HG03520 (cell line): ENCODE results near the gene KRT72.

Experiments
- ATAC-seq: cut with Tn5 transposase; IDR thresholded peaks from one replicate; pipeline ENCODE4 v1.9.1; 2021; ENCODE audit warnings: mild to moderate bottlenecking, moderate library complexity; ENCODE audit not compliant: unreplicated experiment

Gene KRT72

DNA sequence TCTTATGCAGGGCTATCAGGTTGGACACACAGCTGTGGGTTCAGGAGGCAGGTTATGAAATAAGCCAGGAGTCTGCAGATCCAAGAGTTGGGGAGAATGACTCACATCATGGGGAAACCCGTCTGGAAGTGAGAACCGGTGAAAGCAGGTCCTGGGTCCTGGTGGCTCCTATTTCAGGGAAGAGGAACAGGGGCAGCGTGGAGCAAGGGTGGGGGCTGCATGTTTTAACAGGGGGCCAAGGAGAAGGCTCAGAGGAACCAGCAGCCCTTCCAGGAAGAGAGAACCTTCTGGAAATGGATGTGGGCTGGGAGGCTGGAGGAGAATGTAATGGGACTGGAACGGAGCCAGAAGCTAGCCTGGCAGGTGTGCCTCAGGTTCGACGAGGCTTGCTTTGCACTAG lies 19.8 kb downstream of the KRT72 start:
- ATAC-seq: no peak

- ATAC-seq: no peak
Measured at GRCh38 chr12:52581066-52581465, 20.2 kb downstream of the KRT72 start.

- no peak for ATAC-seq
Measured at GRCh38 chr12:52580496-52580895, 20.8 kb downstream of the KRT72 start.

DNA sequence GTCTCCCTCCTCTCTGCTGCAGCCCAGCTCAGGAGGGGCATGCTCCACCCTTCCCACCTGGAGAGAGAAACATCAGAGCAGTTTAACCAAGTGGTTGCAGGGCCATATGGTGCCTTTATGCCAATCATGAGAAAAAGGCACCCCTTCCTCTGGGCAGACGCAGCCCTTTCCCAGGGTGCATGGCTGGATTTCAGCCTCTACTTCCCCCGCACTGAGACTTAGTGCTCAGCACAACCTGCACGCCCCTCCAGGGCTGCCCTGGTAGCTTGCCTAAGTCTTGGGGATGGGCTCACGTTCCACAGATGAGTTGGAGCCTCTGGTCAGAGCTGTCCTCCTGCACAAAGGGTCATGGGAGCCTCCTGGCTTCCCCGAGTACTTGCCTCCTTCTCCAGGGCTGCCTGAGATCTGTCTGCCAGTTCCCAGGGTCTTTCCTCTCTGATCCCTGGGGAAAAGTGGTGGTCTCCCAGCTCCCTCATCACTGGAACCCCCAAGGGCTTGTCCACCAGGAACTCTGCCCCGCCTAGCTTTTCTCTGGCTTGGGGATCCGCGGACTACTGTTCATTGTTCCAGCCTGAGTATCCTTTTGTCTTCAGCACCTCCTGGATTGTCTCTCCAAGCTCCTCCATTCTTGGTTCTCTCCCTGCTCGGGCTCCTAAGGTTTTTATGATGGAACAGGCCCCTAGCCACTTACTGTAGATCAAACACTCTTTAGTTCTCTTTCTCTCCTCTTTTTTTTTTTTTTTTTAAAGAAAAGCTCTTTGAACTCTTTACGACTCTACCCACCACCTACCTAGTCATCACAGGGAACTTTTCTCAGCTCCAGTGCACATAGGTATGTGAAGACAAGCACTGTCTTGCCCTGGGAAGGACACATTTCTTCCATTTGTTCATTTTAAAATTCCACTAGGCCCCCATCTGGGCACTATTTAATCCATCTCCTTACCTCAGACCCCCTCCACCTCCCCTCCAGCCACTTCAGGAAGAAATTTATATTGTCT lies 21.5 kb downstream of the KRT72 start:
- no peak for ATAC-seq

DNA sequence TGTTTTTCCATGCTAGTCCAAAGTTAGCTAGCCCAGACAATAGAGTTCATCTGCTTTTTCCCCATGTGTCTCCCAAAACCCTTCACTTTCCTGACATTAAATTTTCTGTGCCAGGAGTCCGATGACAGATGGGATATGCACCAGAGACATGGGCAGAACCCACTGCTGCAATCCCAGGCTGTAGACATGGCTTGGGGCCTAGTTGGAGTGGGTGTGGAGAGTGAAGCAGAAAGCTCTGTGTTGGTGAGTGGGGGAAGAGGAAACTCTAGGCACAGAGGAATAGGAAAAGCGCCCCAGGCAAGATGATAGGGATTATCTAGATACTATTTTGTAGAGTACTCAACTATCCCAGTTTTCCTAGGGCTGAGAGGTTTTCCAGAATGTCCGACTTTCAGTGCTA lies 22.8 kb downstream of the KRT72 start:
- no peak for ATAC-seq

- ATAC-seq: no peak
Measured at GRCh38 chr12:52577316-52577715, 23.9 kb downstream of the KRT72 start.

- ATAC-seq: no peak
Measured at GRCh38 chr12:52575948-52576347, 25.3 kb downstream of the KRT72 start.

- ATAC-seq: no peak
Measured at GRCh38 chr12:52575256-52575655, 26.0 kb downstream of the KRT72 start.

GRCh38 chr12:52573743-52574142 lies 27.5 kb downstream of the KRT72 start, which contains the start of gene KRT74:
TSS of gene KRT74 (minus strand) at chr12:52573843. CDS start at chr12:52573777, 66 bp downstream.
- no peak for ATAC-seq

GRCh38 chr12:52573306-52573705 lies 28.0 kb downstream of the KRT72 start:
- no peak for ATAC-seq

- no peak for ATAC-seq
Measured at GRCh38 chr12:52570511-52570910, 30.8 kb downstream of the KRT72 start.

DNA sequence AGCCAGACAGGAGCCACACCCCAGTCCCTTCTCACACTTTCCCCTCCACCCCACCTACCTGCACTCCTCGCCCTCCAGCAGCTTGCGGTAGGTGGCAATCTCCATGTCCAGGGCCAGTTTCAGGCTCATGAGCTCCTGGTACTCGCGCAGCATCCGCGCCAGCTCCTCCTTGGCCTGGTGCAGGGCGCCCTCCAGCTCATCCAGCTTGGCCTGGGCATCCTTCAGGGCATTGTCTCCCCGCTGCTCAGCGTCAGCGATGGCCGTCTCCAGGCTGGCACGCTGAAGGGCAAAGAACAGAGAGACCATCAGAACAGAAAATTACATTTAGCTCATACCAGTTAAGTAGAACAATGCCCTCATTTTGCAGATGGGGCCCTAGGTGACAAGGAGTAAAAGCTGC lies 33.2 kb downstream of the KRT72 start:
- ATAC-seq: no peak

DNA sequence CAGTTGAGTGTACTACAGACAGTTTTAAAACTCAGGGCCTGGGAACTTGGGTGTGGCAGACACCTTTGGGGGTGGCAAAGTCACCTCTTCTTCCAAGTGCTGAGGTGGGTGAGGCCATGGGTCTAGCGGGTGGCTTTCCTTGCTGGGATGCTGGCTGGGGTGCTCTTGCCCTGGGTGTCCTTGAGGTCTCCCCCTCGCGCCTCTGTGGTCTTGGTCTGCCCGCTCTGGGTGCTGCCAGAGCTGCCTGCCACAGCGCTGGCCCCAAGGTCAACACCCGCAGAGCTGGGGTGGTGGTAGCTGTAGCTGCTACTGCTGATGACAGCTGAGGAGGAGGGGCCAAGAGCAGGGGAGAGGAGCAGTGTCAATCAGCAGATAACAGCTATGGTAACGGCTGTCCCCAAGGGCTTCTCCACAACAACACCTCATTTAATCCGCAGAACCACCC lies 34.4 kb downstream of the KRT72 start:
- no peak for ATAC-seq

- ATAC-seq: no peak
Measured at GRCh38 chr12:52564582-52564981, 36.7 kb downstream of the KRT72 start.

- no peak for ATAC-seq
Measured at GRCh38 chr12:52561880-52562449, 39.3 kb downstream of the KRT72 start.

GRCh38 chr12:52559979-52560378 lies 41.3 kb downstream of the KRT72 start:
- no peak for ATAC-seq

GRCh38 chr12:52558781-52559445 lies 42.4 kb downstream of the KRT72 start:
- no peak for ATAC-seq

DNA sequence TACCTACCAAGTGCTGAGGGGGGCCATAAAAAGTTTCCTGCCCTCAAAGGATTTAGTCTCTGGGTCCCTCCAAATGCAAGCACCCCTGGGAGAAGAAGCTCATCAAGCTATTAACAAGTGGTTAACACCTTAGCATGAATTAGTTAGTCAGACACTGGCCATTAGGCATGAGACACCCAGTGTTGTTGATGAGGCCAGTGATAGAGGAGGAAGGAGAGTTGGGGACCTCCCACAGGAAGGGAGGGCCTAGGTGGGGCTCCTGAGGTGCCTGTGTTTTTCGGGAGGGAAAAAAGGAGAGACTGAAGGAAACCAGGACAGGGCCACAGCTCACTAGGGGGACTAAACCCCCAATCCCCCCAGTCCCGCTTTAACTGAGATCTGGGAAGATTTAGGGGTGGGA lies 43.8 kb downstream of the KRT72 start:
- no peak for ATAC-seq

DNA sequence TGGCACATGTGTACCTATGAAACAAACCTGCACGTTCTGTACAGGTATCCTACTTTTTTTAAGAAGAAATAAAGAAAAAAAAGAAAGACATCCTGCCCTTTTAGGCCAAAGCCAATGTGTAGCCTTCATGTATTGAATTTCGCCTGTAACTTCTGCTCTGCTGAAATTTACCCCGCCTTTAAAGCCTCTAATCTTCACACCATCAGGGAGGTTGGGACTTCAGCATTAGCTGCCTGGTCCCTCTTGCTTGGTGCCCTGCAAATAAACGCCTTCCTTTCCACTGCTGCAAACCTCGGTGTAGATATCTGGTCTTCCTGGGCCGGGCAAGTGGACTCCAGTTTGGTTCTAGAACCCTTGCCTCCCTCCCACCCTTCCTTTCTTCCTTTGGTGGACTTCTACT lies 45.7 kb downstream of the KRT72 start:
- ATAC-seq: no peak

- no peak for ATAC-seq
Measured at GRCh38 chr12:52552681-52553195, 48.5 kb downstream of the KRT72 start, which contains the start of gene KRT71. TSS of gene KRT71 (minus strand) at chr12:52553145. CDS start at chr12:52553077, 68 bp downstream.

- no peak for ATAC-seq
Measured at GRCh38 chr12:52552055-52552454, 49.2 kb downstream of the KRT72 start.
